Hepatocyte (in vitro differentiated cells): ENCODE data around the gene LARP1. TPM values are rescaled to one million over a fixed set of nuclear protein-coding genes. Genes with fewer than 3 reads are reported as not detected.

Experiments
- DNase-seq: peaks from one replicate; pipeline ENCODE4 v3.0.0-alpha.2; 2016; ENCODE audit warnings: low spot score
- H2AFZ ChIP-seq: fragments of 200-600 bp; sonication (generic); 2 replicates; pipeline ENCODE4 v1.6.0; 2016; ENCODE audit warnings: antibody characterized with exemption, mild to moderate bottlenecking
- H3K27ac ChIP-seq: fragments of 200-600 bp; sonication (generic); 2 replicates; pipeline ENCODE4 v1.5.1; 2016; ENCODE audit warnings: mild to moderate bottlenecking
- H3K27me3 ChIP-seq: fragments of 200-600 bp; sonication (generic); 2 replicates; pipeline ENCODE4 v1.6.1; 2016
- H3K36me3 ChIP-seq: fragments of 200-600 bp; sonication (generic); replicated peaks from 2 replicates; pipeline ENCODE4 v1.5.1; 2016; ENCODE audit warnings: low read depth; ENCODE audit not compliant: insufficient read depth
- H3K4me1 ChIP-seq: fragments of 200-600 bp; sonication (generic); 2 replicates; pipeline ENCODE4 v1.5.1; 2016; ENCODE audit warnings: mild to moderate bottlenecking, moderate library complexity; ENCODE audit not compliant: insufficient read depth
- H3K4me2 ChIP-seq: fragments of 200-600 bp; sonication (generic); 2 replicates; pipeline ENCODE4 v1.6.0; 2016
- H3K4me3 ChIP-seq: fragments of 200-600 bp; sonication (generic); 2 replicates; pipeline ENCODE4 v1.5.1; 2016; ENCODE audit warnings: mild to moderate bottlenecking
- H3K79me2 ChIP-seq: fragments of 200-600 bp; sonication (generic); 2 replicates; pipeline ENCODE4 v1.6.0; 2017; ENCODE audit warnings: mild to moderate bottlenecking
- H3K9me2 ChIP-seq: fragments of 200-600 bp; sonication (generic); replicated peaks from 2 replicates; pipeline ENCODE4 v1.6.0; 2017; ENCODE audit warnings: mild to moderate bottlenecking; ENCODE audit not compliant: insufficient read depth
- H3K9me3 ChIP-seq: fragments of 200-600 bp; sonication (generic); 2 replicates; pipeline ENCODE4 v1.5.1; 2016; ENCODE audit warnings: low read depth, mild to moderate bottlenecking
- H4K20me1 ChIP-seq: fragments of 200-600 bp; sonication (generic); 2 replicates; pipeline ENCODE4 v1.6.0; 2016; ENCODE audit warnings: mild to moderate bottlenecking; ENCODE audit not compliant: insufficient read depth, poor library complexity, severe bottlenecking
- EZH2 ChIP-seq: fragments of 200-600 bp; sonication (generic); IDR thresholded peaks from 2 replicates; pipeline ENCODE4 v1.6.1; 2016; ENCODE audit warnings: antibody characterized with exemption, mild to moderate bottlenecking, borderline replicate concordance
- EZH2phosphoT487 ChIP-seq: fragments of 200-600 bp; sonication (generic); IDR thresholded peaks from one replicate; pipeline ENCODE4 v1.6.1; 2018; ENCODE audit warnings: antibody characterized with exemption, mild to moderate bottlenecking, low read depth, moderate library complexity; ENCODE audit not compliant: unreplicated experiment, severe bottlenecking
- WGBS: methylation state at CpG from one replicate; pipeline ENCODE4 v1.1.6; 2016; ENCODE audit warnings: low lambda C conversion rate; ENCODE audit errors: missing lambda C conversion rate; 5-methylcytosine and 5-hydroxymethylcytosine counted together
- polyA plus RNA-seq: library from polyadenylated mRNA; unstranded; fragments of >200 nt; fragmentation: Nextera tagmentation; extraction: Ambion mirVana; gene quantifications from 2 replicates; pipeline ENCODE4 v1.2.1, GENCODE V29; 2016
- total RNA-seq: library from RNA; depleted of rRNA; stranded (reverse); fragments of >200 nt; gene quantifications from 2 replicates; pipeline ENCODE4 v1.2.3, GENCODE V29; 2014
- TF ChIP-seq, protein P1 (sequence below): fragments of 200-600 bp; sonication (generic); IDR thresholded peaks from 2 replicates; pipeline ENCODE4 v1.5.1; 2016; ENCODE audit warnings: antibody characterized with exemption, mild to moderate bottlenecking; ENCODE audit not compliant: poor library complexity

Gene LARP1
- total and polyA plus RNA-seq, 2 experiments from 2014 or later, result 62.9 to 75.0 TPM

- Histone ChIP-seq H3K4me1 (no peaks in the 10 kb centered on the region), H4K20me1 (no peaks in the 10 kb centered on the region), H3K36me3 (no peaks in the 10 kb centered on the region)
These were observed 61.8 kb downstream of the LARP1 start for GRCh38 chr5:154816891-154817492.

DNA sequence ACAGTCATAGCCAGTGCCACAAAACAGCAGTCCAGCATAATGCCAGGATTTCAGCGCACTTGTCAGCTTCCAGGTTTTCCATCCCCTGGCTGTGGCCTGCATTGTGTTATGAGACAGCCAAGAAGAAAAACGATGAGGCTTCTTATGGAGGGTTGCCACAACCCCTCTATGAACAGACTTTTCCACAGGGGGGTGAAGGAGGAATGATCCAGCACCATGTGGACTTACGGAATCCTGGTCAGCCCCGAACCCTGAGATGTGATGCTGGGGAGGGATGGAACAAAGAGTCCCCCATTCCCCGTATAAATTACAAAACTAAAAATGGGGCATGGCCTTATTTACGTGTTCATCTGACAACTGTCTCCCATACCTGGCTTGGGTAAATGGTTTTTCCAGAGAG is 62.6 kb downstream of the LARP1 start:
- Histone ChIP-seq H3K27ac (no peak overlapping the region), H3K79me2 (peaks cover 2% of the 10 kb centered on the region), H3K4me3 (no peak overlapping the region), H4K20me1 (no peaks in the 10 kb centered on the region), H3K27me3 (no peaks in the 10 kb centered on the region), H3K36me3 (no peaks in the 10 kb centered on the region), H3K9me2 (no peaks in the 10 kb centered on the region), H2AFZ (no peak overlapping the region), H3K4me1 (no peaks in the 10 kb centered on the region), H3K4me2 (no peak overlapping the region), H3K9me3 (no peaks in the 10 kb centered on the region)
- 95% methylated on average over 6 of the region's 6 CpGs for WGBS
- DNase-seq, result no peak
- TF ChIP-seq EZH2phosphoT487 (no peak), EZH2 (no peak)
- TF ChIP-seq, protein P1, sequence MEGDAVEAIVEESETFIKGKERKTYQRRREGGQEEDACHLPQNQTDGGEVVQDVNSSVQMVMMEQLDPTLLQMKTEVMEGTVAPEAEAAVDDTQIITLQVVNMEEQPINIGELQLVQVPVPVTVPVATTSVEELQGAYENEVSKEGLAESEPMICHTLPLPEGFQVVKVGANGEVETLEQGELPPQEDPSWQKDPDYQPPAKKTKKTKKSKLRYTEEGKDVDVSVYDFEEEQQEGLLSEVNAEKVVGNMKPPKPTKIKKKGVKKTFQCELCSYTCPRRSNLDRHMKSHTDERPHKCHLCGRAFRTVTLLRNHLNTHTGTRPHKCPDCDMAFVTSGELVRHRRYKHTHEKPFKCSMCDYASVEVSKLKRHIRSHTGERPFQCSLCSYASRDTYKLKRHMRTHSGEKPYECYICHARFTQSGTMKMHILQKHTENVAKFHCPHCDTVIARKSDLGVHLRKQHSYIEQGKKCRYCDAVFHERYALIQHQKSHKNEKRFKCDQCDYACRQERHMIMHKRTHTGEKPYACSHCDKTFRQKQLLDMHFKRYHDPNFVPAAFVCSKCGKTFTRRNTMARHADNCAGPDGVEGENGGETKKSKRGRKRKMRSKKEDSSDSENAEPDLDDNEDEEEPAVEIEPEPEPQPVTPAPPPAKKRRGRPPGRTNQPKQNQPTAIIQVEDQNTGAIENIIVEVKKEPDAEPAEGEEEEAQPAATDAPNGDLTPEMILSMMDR, result no peak

More at GRCh38 chr5:154816891-154817492, 61.8 kb downstream of the LARP1 start:
- no peak for DNase-seq
- TF ChIP-seq, protein P1, result no peak
- TF ChIP-seq EZH2phosphoT487, result no peak
- no peak for TF ChIP-seq EZH2
- no peaks in the 10 kb centered on the region for H3K9me3 ChIP-seq
- H3K27ac ChIP-seq, result no peak overlapping the region
- H2AFZ ChIP-seq, result no peak overlapping the region
- 88% methylated on average over 5 of the region's 5 CpGs for WGBS
- no peak overlapping the region for H3K4me3 ChIP-seq
- H3K9me2 ChIP-seq, result no peaks in the 10 kb centered on the region
- no peak overlapping the region for H3K4me2 ChIP-seq
- peaks cover 2% of the 10 kb centered on the region for H3K79me2 ChIP-seq
- no peaks in the 10 kb centered on the region for H3K27me3 ChIP-seq

DNA sequence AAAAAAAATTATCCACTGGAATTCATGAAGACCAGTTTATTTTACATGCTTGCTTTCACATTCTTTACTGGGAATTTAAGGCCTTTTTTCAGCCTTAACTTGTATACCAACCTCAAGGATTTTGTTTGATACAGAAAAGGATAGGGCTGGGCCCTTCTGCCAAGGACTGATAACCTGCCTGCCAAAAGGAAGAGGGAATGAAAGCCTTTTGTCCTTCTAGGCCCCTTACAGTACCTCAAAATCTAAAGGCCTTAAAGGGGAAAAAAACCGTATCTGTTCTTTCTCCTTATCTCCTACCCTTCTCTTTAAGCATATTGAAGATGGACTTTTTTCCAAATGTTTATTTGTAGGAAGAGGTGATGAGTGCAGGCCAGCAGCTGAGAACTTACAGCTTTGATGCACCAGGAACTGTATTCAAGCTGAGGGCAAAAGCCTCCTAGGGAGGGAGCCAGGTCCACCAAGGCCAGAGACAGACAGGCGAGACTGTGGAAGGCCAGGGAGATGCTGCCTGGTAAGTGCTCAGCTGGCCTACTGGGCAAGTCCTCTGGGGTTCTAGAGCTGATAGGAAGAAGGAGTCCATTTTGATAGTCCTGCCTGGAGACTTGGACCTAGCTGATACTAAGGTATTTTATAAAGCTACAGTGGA is 63.4 kb downstream of the LARP1 start:
- no peaks in the 10 kb centered on the region for H3K27me3 ChIP-seq
- no peak overlapping the region for H3K4me2 ChIP-seq
- H3K4me1 ChIP-seq, result no peaks in the 10 kb centered on the region
- H3K9me3 ChIP-seq, result no peaks in the 10 kb centered on the region
- WGBS, result 73% methylated on average over 2 of the region's 2 CpGs
- no peak for DNase-seq
- no peak for TF ChIP-seq EZH2phosphoT487
- no peak for TF ChIP-seq EZH2
- TF ChIP-seq, protein P1, result no peak
- peaks cover 2% of the 10 kb centered on the region for H3K79me2 ChIP-seq
- H4K20me1 ChIP-seq, result no peaks in the 10 kb centered on the region
- no peak overlapping the region for H3K27ac ChIP-seq
- H2AFZ ChIP-seq, result no peak overlapping the region
- H3K36me3 ChIP-seq, result no peaks in the 10 kb centered on the region
- no peak overlapping the region for H3K4me3 ChIP-seq
- H3K9me2 ChIP-seq, result no peaks in the 10 kb centered on the region
